ENCODE results near the gene COG5.

Gene COG5

DNA sequence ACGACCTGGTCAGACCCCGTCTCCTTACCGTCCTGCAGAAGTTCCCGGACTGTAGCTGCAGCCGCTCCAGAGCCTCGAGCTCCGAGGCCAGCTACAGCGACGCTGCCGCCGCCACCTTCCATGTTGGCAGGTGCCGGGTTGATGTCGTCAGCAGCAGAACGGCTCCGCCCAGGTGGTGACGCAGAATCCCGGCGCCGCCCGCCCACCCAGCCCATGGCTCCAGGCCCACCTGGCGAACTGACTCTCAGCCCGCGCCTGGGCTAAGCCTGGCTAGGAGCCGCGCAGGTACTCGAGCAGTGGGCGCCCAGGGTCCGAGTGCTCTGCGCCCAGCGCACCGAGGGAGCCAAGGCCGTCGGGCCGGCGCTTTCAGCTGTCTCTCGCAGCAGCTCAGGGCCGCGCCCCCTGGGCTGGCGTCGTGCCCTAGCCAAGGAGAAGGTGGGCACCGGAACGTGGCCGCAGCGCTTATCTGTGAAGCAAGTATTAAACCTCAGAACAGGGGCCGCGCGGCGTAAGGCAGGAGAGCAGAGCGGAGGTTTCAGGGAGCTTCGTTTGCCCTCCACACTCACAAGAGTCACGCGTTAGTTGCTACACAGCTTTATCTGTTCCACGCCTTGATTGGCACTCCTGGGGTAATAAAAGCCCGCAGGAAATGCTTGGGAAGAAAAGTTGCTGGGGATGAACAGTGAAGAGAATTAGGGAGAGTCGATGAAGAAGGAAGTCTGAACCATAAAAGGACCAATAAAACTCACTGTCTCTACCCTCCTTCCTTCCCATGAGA lies at the start of gene COG5, which contains the start of gene DUS4L:
Gene COG5 (minus strand): TSS at position 146 of the 778 bp plus-strand sequence. CDS start 24 bp downstream, at position 122.
Gene DUS4L (plus strand): TSS at position 197 of the 778 bp plus-strand sequence. CDS start 3,100 bp downstream, outside the sequence.
- peak; percentile 73 for DNase-seq

DNA sequence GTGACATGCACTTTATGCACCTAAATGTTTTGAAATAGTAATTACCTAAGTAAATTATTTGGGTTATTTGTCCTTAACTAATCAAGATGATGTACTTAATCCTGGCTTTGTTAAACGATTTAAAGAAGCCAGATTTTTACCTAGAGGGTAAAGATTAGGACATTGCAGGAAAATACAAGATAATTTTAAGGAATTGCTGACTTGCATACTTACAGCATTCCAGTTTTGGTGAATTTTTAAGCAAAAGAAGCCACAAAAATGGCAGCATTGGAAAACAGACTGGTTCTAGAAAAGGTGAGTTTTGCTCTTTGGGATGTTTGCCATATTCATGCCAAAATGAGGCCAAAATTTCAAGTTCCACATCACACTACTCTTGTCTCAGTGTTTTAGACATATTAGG lies 49.7 kb upstream of the COG5 start:
- DNase-seq: no peak

DNA sequence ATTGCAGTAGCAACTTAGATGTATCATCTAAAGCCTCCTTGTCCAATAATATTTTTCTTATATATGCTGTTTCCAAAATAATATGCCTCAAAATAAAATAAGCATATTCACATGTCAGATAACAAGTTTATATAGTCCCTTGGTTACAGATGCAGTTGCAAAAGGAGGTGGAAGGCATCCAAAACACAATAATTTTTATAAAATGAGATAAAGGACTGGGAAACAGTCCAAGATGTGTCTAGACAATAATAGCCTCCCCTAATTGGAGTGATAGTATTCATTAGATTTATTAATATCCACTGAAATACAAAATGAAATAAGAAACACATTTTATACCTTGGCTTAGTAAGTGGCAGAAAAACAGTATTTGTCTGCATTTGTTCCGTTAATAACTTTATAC lies 46.6 kb upstream of the COG5 start:
- DNase-seq: no peak

DNA sequence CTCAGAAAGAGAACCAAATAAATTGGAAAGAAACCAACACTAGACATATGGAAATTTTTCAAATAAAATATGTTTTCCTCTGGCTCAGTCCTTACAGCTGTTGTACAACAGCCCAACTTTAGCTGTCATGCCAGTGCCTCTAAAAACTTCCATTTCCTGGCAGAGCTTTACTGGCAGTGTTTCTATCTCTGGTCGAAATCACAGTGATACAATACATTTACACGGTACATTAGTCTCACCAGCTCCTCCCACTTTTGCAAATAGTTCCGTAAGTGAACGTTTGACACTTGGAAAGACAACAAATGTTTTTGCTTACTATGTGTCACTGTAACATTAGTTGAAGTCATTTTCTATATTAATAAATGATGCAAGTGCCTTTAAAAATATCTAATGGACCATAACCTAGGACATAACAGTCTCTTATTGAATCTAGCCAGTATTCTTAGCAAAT lies 46.1 kb upstream of the COG5 start:
- no peak for DNase-seq

DNA sequence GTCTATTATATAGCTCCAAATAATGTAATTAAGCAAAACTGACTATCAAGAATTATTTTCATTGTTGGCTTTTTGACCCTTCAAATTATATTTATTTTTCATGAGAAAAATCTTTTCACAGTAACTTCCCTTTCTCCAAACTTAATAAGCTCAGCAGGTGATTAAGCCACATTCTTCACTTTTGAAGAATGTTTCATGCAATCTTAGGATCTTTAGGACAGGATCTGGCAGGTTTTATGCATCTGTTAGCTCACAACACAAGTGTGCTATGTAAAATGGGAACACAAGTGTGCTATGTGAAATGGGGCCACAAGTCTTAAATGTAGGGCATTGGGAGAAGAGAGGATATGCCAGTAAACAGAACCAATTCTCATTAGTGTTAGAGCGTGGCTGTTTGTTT lies 42.6 kb upstream of the COG5 start:
- no peak for DNase-seq

DNA sequence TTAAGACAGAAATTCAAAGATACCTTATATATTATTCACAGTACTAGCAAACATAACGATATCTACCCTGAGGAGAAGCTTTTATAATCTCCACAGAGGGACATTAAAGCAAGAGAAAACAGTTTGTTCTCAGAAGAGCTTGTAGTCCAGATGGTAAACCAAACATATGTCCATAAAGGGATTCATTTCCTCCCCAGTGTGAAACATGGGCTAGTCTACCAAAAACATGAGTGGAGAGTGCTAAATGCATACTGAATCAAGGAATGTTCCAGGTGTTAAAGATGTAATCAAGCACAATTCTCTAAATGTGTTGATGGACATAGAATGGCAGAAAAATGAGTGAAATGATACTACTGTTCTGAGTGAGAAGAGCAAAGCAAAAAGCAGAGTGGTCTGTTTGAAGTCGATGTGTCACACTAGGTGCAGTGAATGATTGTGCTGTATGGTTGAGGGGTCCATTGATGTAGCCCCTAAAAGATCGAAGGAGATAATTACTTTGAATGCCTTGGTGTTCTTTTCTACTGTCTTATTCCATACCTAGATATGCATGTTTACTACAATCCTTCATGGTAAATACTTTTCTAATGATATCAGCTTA lies 41.6 kb upstream of the COG5 start:
- DNase-seq: no peak

DNA sequence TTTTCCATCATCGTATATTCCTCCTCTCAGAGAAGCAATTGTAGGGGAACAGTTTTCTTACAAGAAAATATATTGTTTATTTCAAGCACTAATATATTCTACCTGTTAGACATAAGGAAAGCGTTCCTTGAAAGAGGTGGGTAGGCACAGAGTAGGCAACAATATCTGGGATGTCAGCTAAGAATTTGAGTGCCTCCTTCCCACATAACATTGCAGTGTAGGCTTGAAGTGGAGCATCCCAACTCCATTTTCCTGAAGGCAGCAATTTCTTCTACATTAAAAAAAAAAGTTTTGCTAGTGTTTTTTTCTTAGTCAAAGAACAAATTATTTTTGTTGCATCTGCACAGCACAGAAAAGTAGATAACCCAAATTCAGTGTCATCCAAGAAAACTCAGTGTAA lies 37.1 kb upstream of the COG5 start:
- DNase-seq: no peak

DNA sequence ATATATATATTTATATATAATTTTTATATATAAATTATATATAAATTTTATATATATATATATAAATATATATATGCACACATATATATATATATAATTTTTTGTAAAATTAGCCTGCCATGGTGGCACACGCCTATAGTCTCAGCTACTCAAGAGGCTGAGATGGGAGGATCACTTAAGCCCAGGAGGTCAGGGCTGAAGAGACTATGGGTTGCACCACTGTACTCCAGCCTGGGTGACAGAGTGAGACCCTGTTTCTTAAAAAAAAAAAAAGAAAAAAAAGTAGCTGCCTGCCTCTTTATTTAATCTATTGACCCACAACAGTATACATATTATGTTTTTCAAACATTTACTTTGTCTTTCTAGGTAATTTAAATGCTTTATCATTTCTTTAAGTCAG lies 35.5 kb upstream of the COG5 start:
- DNase-seq: no peak

DNA sequence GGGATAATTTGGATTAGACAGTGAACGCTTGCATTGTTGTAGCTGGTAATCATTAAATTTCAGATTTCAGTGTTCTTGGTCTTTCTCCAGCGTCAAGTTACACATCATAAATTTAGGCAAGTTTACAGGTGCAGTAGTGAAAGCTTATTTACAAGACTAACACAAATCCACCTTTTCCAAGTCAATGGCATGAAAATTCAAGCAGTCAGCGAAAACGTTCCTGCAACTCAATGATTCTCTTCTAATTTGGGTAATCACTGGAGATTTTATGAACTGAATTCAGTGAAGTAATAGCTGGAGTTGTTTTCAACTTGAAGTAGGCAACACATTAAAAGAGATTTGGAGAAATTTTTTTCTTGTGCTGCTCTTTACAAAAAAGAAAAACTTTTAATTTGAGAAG lies 34.2 kb upstream of the COG5 start:
- DNase-seq: no peak

DNA sequence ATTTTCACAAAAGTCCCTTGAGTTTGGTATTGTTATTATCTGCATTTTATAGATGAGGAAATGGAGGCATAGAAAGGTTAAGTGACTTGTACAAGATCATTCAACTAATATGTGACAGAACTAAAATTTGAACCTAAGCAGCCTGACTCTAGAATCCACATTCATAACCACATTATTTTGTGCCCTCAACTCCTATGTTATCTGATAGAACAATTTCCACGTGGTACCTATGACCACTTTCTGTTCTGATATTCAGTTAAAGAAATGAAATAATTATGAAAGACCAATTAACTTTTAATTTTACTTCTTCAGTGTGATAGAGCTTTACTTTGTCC lies 33.8 kb upstream of the COG5 start:
- no peak for DNase-seq

DNA sequence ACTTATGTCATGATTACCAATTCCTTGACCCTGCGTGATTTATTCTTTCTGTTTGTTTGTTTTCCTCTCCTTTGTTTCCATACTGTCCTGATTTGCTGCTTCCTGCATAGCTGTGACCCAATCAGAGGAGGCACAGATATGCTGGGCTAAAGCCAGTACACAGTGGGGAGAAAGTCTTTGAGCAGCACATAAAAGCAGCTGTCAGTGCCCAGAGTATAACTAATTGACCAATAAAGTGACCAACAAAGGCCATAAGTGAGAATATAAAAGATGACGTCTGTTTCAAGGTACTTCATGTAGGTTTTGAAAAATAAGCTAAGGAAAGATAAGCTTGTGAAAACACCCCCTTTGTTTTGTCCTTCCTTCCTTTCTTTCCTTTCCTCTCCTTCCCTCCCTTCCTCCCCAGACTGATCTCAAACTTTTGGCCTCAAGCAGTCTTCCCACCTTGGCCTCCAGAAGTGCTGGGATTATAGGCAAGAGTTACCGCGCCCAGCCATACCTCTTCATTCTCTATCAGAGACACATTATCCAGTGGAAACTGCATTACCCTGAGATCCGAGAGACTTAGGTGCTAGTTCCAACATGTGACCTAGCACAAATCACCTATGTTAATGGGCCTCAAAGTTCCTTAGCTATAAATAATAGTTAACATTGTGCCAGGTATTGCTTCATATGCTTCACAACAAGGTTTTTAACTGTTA lies 33.3 kb upstream of the COG5 start:
- no peak for DNase-seq

DNA sequence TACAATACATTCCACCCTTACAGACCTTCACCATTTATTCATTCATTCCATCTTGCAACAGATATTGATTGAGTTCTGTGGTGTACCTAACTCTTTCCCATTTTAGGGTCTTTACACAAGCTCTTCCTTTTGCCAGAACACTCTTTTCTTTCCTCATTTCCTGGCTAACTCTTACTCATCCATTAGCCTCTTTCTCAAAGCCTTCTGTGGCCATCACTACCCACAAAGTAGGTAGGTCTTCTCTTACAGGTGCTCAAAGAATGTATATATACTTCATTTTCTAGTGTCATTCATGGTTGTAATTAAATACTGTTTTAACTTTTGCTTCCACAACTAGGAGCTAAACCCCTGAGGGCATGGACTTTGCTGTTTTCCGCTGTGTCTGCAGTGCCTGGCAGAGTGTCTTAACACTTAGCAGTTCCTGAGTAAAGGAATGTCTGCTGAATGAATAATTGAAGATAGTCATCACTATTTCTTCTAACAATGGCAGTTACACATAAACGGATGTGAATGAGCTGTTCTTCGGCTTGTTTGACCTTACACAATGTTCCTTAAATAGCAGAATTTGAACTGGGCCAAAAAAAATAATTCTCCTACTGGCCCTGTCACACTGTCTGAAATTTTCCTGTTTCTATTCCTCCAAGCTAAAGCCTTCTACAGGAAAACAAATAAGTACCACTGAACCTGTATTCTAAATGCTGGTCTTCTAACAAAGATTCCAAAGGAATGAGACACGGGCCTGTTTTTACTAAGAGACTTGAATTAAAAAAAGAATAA lies 31.4 kb upstream of the COG5 start:
- DNase-seq: no peak

DNA sequence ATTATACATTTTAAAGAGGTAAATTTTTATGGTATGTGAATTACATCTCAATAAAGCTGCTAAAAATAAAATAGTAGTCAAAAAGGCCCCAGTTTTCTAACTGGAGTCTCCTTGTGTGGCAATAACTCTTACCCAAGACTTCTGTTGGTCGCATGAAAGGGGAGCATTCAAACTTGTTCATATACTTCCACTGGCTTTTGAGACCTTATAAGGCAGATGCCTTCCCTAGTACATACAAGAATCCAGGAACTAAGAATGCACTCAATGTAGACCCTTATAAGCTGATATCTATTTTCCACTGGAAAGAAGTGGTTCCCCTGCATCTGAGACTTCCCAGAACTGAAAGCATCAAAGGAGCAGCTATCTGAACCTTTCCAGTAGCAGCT lies 29.3 kb upstream of the COG5 start:
- no peak for DNase-seq

DNA sequence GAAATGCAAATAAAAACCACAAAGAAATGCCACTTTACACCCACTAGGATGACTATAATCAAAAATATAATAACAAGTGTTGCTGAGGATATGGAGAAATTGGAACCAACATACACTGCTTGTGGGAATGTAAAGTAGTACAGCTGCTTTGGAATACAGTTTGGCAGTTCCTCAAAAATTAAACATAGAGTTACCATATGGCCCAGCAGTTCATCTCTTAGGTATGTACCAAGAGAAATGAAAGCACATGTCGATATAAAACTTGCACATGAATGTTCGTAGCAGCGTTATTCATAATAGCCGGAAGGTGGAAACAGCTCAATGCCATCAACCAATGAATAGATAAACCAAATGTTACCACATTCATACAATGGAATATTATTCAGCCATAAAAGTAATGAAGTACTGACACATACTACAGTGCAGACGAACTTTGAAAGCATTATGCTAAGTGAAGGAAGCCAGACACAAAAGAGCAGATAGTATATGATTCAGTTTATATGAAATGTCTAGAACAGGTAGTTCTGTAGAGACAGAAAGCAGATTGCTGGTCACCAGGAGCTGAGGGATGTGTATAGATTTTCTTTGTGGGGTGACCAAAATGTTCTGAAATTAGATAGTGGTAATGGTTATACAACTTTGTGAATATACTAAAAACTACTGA lies 28.8 kb upstream of the COG5 start:
- no peak for DNase-seq

DNA sequence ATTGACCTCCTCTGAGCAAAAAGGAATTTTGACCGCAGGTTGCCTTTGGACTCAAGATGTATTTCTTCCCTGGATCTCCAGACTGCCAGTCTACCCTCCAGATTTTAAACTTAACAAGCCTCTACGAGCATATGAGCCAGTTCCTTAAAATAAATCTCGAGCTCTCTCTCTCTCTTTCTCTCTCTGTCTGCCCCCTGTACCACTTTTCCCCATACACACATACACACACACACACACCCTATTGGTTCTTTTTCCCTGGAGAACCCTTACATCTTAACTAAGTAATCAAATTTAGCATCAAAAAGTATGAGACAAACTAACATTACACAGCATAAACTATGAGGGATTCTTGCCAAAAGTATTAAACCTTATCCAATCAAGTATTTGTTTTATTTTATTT lies 27.7 kb upstream of the COG5 start:
- DNase-seq: no peak

DNA sequence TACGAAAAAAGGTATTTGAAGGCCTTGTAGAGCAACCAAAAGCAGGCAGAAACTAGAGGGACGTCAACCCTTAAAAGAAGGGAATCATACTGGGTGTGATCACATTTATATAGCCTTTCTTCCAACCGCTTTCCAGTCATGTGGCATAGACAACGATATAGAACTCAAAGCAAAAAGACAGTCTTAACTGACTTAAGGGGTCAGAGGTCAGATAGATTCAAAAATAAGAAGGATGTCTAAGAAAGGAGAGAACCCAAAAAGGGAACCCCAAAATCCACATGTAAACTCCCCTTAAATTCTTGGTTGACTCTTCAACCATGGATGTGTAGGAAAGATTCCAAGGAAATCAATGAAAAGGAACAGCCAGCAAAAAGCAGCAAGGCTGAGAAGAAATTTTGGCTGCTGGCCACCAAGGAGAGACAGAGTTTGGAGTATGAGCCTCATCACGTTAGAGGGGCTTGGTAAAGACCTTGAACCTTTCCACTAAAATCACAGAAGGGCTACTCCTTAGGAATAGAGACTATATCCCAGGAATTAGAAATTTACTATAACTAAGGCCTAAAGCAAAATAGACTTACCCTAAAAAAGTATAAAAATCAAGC lies 24.9 kb upstream of the COG5 start:
- no peak for DNase-seq

DNA sequence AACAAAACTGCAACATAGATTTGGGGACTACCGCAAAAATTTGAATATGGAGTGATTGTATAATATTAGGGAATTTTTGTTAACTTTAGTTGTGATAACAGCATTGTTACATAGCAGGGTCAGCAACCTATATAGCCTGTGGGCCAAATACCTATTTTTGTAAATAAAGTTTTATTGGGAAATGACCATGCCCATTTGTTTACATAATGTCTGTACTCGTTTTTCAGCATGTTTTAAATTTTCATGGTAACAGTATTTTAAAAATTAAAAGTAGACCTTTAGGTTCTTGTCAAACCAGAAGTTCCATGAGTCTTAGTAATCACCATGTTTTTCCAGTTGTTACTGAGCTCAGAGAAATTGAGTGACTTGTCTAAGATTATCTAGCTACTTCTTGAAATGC lies 21.0 kb upstream of the COG5 start:
- no peak for DNase-seq

DNA sequence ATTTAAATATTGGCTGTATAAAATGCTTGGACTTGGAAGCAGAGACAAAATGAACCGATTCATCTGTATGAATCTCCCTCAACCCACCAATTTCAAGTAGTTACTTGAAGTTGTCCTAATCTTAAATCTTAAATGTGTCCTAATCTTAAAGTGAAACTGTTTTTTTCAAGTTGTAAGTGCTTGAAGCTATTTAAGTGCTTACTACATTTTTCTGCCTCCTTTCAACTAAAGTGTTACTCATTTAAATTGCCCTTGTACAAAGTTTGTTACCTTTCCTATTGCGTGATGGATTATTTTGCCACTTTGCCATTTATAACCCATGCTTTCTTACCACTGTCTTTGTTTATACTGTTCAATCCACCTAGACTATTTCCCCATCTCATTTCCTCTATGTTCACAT lies 19.2 kb upstream of the COG5 start:
- DNase-seq: no peak

DNA sequence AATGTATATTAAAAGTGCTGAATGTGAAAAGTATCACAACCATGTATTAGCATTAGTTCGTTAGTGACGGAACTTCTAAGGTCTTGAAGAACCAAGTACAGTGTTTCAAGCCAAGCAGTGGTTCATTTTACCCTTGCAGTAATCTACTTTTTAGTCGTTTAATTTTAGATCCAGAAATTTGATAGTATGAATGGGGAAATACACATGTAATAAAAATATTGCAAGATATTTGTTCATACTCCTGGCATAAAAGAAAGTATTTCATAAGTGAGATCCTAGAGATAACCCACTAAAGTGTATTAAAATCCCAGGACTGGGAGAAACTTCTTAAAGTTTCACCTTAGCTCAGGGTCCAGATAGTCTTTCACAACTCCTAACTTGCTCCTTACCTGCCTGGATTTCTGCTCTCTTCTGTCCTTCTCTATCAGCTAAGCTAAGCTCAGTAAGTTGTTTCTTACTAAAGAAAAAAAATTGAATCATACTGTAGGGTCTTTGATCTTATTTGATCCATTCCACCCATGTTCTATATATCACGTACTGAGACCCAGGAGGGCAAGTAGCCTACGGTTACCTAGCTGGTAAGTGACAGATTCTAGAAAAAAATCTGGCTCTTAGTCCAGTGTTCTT lies 17.8 kb upstream of the COG5 start:
- DNase-seq: no peak

DNA sequence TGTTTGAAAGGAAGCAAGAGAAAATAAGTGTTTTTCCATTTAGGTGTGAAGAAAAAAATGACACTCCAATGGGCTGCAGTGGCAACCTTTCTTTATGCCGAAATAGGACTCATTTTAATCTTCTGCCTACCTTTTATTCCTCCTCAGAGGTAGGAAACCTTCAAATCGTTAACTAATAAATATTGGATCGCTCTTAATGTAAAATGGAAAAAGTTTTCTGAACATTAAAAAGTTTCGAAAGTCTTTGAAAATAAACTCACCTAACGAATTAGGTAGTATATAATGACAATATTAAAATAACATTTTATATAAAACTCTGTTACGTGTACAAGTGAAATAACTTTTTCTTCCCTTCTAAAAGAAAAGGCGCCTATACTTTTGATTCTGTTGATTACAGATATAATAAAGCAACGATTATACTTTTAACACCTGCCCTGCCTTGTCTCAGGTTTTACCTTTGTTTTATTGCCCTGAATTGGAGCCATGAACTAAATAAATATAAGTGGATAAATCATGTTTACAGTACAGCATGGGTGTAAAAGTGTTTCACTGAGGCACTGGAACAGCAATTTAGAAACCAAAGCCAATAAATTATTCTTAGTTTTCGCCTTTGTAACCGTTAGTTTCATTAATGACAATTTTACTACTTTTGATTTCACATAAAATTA lies 17.1 kb upstream of the COG5 start:
- DNase-seq: no peak
